PC-3 (cell line): ENCODE results near the gene LAMA3.

Experiments used
- EZH2 ChIP-seq: fragments of 300-600 bp; sonication (generic); IDR thresholded peaks from one replicate; pipeline ENCODE4 v1.6.1; 2017; ENCODE audit warnings: antibody characterized with exemption, mild to moderate bottlenecking, low read length; ENCODE audit not compliant: unreplicated experiment
- TF ChIP-seq, protein P1 (sequence below): fragments of 300-600 bp; sonication (generic); conservative IDR thresholded peaks from 2 replicates; pipeline ENCODE4 v1.5.1; 2017; ENCODE audit warnings: antibody characterized with exemption, low read depth, mild to moderate bottlenecking, low read length

DNA sequence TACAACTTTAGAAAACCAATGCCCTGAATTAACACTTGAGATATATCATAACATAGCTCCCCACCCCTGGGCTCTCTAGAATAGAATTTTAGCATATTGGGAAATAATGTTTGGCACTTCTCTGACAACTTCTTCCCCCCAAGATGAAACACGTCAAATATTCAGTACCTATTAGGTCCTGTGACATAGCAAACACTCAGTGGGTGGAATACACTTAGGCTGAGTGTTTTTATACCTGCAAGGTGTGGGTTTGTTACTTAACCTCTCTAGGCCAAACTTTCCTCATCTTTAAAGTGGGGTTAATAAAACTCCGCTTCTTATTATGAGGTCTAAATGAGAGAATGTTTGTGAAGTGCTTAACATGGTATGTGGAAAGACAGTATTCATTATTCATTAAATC is 56.1 kb downstream of the LAMA3 start:
- TF ChIP-seq, protein P1, sequence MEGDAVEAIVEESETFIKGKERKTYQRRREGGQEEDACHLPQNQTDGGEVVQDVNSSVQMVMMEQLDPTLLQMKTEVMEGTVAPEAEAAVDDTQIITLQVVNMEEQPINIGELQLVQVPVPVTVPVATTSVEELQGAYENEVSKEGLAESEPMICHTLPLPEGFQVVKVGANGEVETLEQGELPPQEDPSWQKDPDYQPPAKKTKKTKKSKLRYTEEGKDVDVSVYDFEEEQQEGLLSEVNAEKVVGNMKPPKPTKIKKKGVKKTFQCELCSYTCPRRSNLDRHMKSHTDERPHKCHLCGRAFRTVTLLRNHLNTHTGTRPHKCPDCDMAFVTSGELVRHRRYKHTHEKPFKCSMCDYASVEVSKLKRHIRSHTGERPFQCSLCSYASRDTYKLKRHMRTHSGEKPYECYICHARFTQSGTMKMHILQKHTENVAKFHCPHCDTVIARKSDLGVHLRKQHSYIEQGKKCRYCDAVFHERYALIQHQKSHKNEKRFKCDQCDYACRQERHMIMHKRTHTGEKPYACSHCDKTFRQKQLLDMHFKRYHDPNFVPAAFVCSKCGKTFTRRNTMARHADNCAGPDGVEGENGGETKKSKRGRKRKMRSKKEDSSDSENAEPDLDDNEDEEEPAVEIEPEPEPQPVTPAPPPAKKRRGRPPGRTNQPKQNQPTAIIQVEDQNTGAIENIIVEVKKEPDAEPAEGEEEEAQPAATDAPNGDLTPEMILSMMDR, result no peak
- TF ChIP-seq EZH2, result no peak
